DMS153 treated with DMSO at 0.1 percent for 48 hours (cell line): ENCODE measurements around the gene DHPS.
"Not testable (repeated sequence)": the region's sequence is repeated elsewhere in the genome, so short reads cannot be mapped to it uniquely, and the experiment has no call there.

ENCODE experiments used
- DNase-seq: peaks from one replicate; lab custom pipeline; 2025; ENCODE audit not compliant: unreplicated experiment; lab: John Stamatoyannopoulos, UW

DHPS gene

DNA sequence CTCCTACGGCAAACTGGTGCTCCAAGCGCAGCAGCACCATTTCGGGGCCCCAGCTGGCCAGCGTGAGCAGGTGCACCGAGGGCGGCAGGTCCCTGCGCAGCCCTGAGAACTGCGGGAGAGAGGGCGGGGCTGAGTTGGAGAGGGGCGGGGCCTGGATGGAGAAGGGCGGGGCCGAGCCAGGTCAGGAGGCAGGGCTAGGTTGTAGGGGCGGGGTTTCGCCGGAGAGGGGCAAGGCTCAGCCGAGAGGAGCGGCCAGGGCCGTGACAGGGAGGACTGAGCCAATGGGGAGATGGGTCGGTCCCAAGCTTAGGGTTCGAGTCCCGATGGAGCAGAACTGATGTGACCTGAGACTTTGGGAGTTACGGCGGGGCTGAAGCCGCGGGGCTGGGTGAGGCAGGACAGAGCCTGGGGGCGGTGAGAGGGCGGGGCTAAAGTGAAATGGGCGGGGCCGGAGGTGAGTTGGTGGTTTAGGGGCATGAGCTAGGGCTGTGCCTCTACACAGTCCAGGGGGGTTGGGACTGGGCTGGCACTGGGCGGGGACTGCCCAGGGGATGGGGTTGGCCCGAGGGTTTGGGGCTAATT lies 34.1 kb downstream of the DHPS start:
- DNase-seq: peak; percentile 9

DNA sequence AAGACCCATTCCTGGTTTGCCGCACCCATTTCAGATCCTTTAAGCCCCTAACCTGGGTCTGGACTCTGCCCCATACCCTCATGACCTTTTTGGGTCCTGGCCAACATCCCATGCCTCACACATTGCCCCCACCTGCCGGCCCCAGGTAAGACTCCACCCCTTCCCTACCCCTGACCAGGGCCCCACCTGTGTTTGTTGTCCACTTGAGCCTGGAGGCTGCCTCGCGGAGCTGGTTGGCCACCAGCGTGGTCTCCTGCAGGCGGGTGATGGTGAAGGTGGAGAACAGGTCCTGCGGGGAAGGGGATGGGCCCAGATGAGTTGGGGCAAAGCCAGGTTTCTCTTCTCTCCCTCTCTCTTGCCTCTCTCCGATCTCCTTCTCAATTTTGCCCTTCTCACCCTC lies 34.6 kb downstream of the DHPS start:
- no peak for DNase-seq

DNA sequence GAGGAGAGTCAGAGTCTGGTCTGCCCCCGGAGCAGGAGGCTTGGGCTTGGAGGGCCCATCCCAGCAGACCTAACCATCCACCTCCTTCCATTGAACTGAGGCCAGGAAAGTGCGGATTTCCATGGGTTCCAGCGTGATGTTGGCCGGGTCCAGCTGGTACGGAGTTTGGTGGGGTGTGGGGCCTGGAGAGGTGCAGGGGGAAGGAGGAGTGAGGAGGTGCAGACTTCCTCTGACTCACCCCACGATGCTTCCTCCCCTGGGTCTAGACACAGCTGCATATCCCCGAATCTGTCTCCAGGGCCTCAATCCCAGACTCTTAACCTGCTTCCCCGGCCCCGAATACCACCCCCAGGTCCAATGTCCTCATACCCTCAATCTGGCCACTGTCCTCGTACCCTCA lies 35.1 kb downstream of the DHPS start:
- DNase-seq: no peak

DNA sequence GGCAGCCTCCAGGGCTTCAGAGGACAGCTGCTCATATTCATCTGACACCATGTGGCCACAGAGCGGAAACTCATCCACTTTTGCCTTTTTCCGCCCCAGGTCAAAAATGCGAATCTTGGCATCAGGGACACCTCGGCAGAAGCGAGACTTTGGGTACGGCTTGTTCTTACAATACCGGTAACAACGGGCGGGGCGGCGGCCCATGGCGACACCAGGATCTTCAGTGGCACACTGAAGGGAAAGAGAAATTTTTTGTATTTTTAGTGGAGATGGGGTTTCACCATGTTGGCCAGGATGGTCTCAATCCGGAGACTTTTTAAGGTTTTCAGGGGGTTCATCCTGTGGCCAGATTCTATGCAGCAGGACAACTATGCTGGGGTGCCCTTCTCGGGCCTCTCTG lies 38.0 kb downstream of the DHPS start:
- DNase-seq: not testable (repeated sequence)

DNA sequence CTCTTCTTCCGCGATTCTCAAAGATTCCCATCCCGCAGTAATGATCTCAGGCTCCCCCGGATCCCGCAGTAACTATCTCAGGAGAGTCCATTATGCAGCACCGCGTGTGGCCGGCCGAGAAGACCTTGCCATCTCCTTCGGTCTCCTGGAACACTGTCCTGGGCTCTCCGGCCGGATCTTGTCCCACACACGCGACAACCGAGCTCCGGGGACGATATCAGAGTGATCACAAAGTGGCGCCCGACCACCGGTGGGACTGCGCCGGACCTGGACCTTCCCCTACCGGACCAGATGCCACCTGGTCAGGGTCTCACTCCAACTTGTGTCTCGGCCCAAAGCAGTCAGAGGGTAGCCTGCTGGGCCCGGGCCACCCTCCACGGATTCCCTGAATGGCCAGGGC lies 39.2 kb downstream of the DHPS start:
- DNase-seq: no peak

DNA sequence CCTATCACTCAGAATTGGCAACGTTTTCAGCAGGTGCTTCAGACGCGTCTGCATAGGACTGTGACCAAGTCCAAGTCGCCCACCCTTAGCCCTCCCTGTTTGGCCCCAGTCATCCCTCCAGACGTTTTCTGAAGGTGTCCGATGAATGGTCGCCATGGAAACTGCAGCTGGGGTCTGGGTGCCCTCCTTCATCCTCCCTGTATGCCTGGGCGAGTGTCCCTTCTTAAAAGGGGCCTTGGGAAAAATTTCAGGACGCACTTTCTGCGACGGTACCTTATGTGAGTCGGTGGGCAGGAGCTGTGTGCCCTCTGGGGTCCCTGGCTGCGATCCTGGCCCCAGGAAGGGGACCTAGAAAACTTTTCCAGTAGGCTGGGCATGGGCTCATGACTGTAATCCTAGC lies 40.2 kb downstream of the DHPS start:
- no peak for DNase-seq

DNA sequence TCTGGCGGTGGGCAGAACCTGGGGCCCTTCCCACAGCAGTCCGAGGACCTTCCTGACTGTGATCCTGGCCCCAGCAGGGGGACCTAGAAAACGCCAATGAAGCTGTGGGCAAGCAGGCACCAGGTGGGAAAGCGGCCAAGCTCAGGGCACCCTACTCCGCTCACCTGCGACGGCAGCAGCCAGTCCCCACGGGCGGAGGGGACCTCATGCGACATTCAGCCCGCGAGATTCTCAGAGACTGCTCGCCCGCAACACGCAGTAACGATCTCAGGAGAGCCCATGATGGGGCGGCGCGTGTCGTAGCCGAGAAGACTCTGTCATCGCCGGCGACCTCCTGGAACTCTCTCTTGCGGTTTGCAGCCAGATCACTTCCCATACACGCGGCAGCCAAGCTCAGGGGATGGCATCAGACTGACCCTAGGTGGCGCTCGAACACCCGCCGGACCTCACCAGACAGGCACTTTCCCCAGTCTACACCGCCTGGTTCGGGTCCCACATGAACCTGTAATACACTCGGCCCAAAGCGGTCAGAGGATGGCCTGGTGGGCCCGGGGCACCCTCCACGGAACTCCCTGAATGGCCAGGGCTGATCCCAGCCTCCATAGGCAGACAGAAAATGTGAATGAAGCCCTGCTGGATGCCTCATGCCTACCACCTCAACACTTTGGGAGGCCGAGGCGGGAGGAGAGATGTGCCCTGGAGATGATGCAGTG lies 41.6 kb downstream of the DHPS start:
- DNase-seq: no peak

DNA sequence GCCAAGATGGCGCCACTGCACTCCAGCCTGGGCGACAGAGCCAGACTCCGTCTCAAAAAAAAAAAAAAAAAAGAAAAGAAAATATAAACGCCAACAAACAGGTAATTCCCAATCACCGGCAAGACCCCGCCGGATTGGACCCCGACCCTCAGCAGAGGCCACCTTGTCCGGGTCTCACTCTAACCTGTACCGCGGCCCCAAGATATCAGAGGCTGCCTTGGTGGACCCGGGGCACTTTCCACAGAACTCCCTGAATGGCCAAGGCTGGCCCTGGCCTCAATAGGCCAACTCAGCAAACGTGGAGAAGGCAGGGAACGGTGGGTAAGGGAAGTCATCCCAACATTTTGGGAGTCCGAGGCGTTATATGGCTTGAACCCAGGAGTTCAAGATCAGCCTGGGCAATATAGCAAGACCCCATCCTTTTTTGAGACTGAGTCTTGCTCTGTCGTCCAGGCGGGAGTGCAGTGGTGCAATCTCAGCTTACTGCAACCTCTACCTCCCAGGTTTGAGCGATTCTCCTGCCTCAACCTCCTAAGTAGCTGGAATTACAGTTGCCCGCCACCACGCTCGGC lies 43.0 kb downstream of the DHPS start:
- no peak for DNase-seq

DNA sequence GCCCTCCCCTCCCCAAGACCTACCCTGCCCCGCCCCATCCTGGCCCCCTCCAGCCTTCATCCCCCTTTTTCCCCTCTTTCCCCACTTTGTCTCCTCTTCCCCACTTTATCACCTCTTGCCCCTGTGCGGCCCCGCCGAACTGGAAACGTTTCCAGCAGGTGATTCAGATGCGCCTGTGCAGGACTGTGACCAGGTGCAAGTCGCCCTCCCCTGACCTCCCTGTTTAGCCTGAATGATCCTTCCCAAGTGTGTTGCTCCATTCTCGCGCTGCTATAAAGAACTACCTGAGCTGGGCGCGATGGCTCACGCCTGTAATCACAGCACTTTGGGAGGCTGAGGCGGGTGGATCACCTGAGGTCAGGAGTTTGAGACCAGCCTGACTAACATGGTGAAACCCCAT lies 45.0 kb downstream of the DHPS start:
- DNase-seq: no peak

DNA sequence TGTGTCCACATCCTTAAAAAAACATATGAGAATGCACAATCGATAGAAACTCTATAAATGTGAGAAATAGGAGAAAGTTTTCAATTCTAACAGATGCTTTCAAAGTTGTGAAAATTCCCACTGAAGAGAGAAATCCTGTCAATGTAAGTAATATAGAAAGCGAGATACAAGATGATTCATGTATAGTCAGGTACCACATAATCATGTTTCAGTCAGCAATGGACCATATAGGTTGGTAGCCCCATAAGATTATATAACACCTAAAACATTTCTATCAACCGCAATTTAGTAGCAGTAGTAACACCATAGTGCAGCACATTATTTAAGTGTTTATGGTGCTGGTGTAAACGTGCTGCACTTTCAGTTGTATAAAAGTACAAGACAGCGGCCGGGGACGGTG lies 52.5 kb downstream of the DHPS start:
- no peak for DNase-seq

DNA sequence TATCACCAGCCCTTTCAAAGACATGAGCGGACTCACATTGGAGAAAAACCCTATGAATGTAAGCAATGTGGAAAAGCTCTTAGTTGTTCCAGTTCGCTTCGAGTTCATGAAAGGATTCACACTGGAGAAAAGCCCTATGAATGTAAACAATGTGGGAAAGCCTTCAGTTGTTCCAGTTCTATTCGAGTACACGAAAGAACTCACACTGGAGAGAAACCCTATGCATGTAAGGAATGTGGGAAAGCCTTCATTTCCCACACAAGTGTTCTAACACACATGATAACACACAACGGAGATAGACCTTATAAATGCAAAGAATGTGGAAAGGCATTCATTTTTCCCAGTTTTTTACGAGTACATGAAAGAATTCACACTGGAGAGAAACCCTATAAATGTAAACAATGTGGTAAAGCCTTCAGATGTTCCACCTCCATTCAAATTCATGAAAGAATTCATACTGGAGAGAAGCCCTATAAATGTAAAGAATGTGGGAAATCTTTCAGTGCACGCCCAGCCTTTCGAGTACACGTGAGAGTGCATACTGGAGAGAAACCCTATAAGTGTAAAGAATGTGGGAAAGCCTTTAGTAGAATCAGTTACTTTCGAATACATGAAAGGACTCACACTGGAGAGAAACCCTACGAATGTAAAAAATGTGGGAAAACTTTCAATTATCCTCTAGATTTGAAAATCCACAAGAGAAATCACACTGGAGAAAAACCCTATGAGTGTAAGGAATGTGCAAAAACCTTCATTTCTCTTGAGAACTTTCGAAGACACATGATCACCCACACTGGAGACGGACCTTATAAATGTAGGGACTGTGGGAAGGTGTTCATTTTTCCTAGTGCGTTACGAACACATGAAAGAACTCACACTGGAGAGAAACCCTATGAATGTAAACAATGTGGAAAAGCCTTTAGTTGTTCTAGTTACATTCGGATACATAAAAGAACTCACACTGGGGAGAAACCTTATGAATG lies 53.3 kb downstream of the DHPS start:
- no peak for DNase-seq

DNA sequence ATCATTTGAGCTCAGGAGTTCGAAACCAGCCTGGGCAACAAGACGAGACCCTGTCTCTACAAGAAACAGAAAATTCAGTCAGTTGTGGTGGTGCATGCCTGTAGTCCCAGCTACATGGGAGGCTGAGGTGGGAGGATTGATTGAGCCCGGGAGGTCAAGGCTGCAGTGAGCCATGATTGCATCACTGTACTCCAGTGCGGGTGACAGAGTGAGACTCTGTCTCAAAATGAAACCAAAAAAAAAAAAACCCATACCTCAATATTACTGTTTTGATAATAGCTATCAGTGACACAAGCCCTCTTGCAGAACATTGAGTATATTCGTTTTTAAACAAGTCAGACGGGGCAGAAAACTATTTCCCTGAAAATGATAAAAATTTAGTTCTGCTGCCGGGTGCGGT lies 54.7 kb downstream of the DHPS start:
- DNase-seq: no peak
